Mesothelial cell of epicardium (in vitro differentiated cells): Measurements from ENCODE around the gene ADARB1. TPM values are rescaled to one million over a fixed set of nuclear protein-coding genes. Genes with fewer than 3 reads are reported as not detected.

Experiments
- DNase-seq, 2 experiments: peaks; one replicate each; pipeline ENCODE4 v3.0.0; 2021; ENCODE audit warnings: low spot score in 2 of 2; ENCODE audit not compliant: unreplicated experiment in 2 of 2
- H3K27ac Mint-ChIP-seq: 2 replicates; pipeline ENCODE4 v1.8.0; 2021; ENCODE audit warnings: mixed read lengths
- H3K27me3 Mint-ChIP-seq: 2 replicates; pipeline ENCODE4 v1.8.0; 2021; ENCODE audit warnings: low read depth, mixed read lengths
- H3K36me3 Mint-ChIP-seq: 2 replicates; pipeline ENCODE4 v1.8.0; 2021; ENCODE audit warnings: mixed read lengths
- H3K4me1 Mint-ChIP-seq: 2 replicates; pipeline ENCODE4 v1.8.0; 2021; ENCODE audit warnings: mixed read lengths
- H3K4me3 Mint-ChIP-seq: 2 replicates; pipeline ENCODE4 v1.8.0; 2021; ENCODE audit warnings: mild to moderate bottlenecking, moderate library complexity, mixed read lengths
- H3K9me3 Mint-ChIP-seq: 2 replicates; pipeline ENCODE4 v1.8.0; 2021; ENCODE audit warnings: mixed read lengths
- CTCF ChIP-seq: fragments of 200-600 bp; sonication (generic); IDR thresholded peaks from one replicate; pipeline ENCODE4 v1.5.0; 2021; ENCODE audit warnings: antibody characterized with exemption; ENCODE audit not compliant: unreplicated experiment
- total RNA-seq: library from RNA; stranded (reverse); gene quantifications from 3 replicates; pipeline ENCODE4 v1.2.1, GENCODE V29; 2021

Gene ADARB1
- total RNA-seq, 1 donor from 2014 or later = 26.5 TPM

- peaks cover 6% of the 10 kb centered on the region for H3K9me3 Mint-ChIP-seq
These were observed 45.4 kb downstream of the ADARB1 start for GRCh38 chr21:45119812-45120211.

GRCh38 chr21:45120975-45121374 is 46.6 kb downstream of the ADARB1 start:
- Mint-ChIP-seq H3K27me3 (no peaks in the 10 kb centered on the region), H3K36me3 (peaks cover 15% of the 10 kb centered on the region), H3K4me1 (peaks cover 18% of the 10 kb centered on the region), H3K4me3 (no peak overlapping the region), H3K27ac (no peak overlapping the region), H3K9me3 (peaks cover 6% of the 10 kb centered on the region)
- no peak for TF ChIP-seq CTCF
- no peak for DNase-seq

More at GRCh38 chr21:45119812-45120211, 45.4 kb downstream of the ADARB1 start:
- Mint-ChIP-seq H3K4me1 (peaks cover 23% of the 10 kb centered on the region), H3K4me3 (no peak overlapping the region), H3K36me3 (peaks cover 15% of the 10 kb centered on the region), H3K27ac (no peak overlapping the region), H3K27me3 (no peaks in the 10 kb centered on the region)
- no peak for DNase-seq
- no peak for TF ChIP-seq CTCF

GRCh38 chr21:45122030-45122429 is 47.6 kb downstream of the ADARB1 start:
- no peak overlapping the region for H3K4me3 Mint-ChIP-seq
- H3K27ac Mint-ChIP-seq = no peak overlapping the region
- peaks cover 15% of the 10 kb centered on the region for H3K4me1 Mint-ChIP-seq
- no peaks in the 10 kb centered on the region for H3K27me3 Mint-ChIP-seq
- H3K36me3 Mint-ChIP-seq = peaks cover 12% of the 10 kb centered on the region
- no peak for TF ChIP-seq CTCF
- no peak for DNase-seq
- H3K9me3 Mint-ChIP-seq = peaks cover 6% of the 10 kb centered on the region

- peaks cover 9% of the 10 kb centered on the region for H3K36me3 Mint-ChIP-seq
- H3K27ac Mint-ChIP-seq = no peak overlapping the region
- peaks cover 6% of the 10 kb centered on the region for H3K9me3 Mint-ChIP-seq
- H3K27me3 Mint-ChIP-seq = no peaks in the 10 kb centered on the region
- no peak for TF ChIP-seq CTCF
- no peak overlapping the region for H3K4me3 Mint-ChIP-seq
- DNase-seq = no peak
- H3K4me1 Mint-ChIP-seq = peaks cover 15% of the 10 kb centered on the region
These were observed 48.2 kb downstream of the ADARB1 start for GRCh38 chr21:45122432-45123132.

- Mint-ChIP-seq H3K4me3 (no peak overlapping the region), H3K27ac (no peak overlapping the region), H3K4me1 (peaks cover 15% of the 10 kb centered on the region), H3K9me3 (peaks cover 4% of the 10 kb centered on the region), H3K27me3 (no peaks in the 10 kb centered on the region), H3K36me3 (peaks cover 4% of the 10 kb centered on the region)
- no peak for DNase-seq
- TF ChIP-seq CTCF = no peak
These were observed 49.1 kb downstream of the ADARB1 start for GRCh38 chr21:45123440-45123839.
